Fibroblast of gingiva (primary cell): ENCODE data around the gene MAP3K9.

Source experiments
- DNase-seq: peaks from one replicate; pipeline ENCODE4 v3.0.0-alpha.2; 2011; ENCODE audit warnings: low read depth

MAP3K9 gene

DNA sequence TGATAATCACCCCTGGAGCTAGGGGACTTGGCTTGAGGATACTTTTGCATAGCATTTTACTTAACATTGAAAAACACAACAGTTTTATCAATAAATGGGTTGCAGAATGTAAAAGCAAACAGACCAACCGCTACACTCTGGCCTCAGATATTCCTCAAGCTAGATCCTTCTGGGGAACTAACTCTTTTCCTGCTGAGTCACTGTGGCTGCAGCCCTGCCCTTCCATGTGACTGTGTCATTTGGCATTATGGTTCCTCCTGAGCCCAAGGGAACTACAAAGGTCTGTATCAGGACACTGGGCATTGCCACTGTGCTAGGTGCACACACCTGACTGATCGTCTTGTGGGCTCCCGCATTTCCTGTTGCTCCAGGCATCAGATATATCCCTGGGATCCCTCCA is 111.0 kb downstream of the MAP3K9 start:
- DNase-seq: no peak

DNA sequence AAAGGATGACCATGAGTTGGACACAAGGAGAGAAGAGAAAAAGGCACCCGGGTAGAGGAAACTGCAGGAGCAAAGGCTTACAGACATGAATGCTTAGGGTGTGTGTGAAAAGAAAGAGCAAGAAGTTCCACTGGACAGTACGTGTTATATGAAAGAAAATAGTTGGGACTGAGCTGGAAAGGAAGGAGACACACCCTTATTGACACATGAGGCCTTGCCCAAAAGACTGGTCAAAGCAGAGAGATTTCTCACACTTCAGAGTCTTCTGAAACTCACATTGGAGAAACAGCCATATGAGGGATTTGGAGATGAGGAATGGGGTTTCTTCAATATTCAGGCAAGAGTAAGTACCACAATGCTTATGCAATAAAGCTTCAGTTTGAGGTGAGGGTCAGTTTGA is 111.6 kb downstream of the MAP3K9 start:
- DNase-seq: no peak

GRCh38 chr14:70696026-70696425 is 113.3 kb downstream of the MAP3K9 start:
- DNase-seq: no peak

- no peak for DNase-seq
Observed at GRCh38 chr14:70692210-70692609, 117.1 kb downstream of the MAP3K9 start.

DNA sequence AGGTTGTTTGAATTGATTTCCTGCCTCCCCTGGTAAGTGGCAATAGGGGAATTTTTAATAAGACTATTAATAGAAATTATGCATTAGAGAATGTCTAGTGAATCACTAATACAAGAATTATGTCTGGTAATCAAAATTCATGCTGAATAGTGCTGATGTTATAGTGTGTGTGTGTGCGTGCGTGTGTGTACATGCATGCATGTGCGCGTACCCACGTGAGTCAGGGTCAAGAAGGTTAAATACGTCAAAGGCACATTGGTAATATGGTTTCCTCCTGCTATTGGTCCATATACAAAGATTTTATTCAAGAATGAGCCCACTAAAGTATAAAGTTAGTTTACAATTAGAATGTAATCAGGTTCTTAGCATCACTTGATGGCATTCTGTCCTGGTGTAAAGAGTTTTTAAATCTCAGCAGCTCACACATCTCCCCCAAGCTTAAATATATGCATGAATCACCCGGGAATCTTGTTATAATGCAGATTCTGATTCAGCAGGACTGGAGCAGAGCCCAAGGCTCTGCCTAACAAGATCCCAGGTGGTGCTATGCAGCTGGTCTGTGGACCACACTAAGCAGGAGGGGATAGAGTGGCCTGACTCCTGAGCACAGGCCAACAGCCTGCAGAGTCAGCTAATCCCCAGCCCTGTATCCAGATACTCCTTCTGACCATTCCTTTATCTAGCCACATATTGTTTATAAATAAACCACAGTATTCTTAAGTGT is 123.7 kb downstream of the MAP3K9 start:
- DNase-seq: no peak

DNA sequence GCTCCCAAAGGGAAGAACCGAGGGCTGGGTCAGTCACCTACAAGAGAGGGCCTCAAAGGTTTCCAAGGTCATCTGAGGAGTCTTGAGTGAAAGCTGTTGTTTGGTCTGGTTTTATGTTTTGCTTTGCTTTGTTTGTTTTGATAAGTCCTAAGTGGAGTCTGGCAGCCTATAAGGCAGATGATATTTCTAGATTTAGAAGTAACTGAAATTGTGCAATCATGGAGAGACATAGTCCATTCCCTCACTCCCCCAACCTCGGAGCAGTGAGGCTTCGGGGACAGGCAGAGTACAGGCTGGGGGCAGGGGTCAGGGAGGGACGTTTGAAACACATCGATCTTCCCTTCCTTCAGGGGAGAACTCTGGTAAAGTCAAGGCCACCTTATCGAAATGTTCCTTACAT is 125.3 kb downstream of the MAP3K9 start:
- DNase-seq: no peak

DNA sequence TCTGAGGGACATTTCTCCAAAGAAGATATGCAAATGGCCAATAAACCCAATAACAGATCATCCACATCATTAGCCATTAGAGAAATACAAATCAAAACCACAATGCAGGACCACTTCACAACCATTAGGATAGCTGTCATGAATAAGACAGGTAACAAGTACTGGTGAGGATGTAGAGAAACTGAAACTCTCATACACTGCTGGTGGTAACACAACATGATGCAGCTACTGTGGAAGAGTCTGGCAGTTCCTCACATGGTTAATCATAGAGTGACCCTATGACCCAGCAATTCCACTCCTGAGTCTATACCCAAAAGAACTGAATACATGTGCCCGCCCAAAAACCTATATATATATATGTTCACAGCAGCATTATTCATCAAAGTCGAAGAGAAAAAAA is 128.6 kb downstream of the MAP3K9 start:
- no peak for DNase-seq

DNA sequence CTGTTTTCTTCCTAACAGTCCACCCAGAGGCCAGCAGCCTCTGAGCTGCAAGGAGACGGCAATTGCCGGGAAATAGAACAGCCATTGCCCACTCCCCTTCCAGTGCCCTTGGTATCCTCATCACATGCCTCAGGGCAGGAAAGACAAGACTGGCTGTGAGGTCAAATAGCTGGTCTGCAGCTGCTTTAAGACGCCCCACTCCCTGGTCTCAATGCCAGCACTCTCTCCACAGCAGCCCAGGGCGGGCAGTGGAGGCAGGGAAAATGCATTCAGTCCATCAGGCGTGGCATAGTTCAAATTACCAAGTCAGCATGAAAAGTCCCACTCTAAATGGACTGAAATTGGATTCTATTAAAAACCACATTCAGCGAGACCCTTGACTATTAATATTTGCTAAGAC is 132.0 kb downstream of the MAP3K9 start:
- no peak for DNase-seq
